HCT116 (cell line): Measurements from ENCODE around the gene CPEB1. TPM values are rescaled to one million over a fixed set of nuclear protein-coding genes. Genes with fewer than 3 reads are reported as not detected.

Experiments
- ATAC-seq: fragments of 200-7000 bp; cut with Tn5 transposase; 2 replicates; pipeline ENCODE4 v1.9.1; 2020; ENCODE audit warnings: mild to moderate bottlenecking, moderate library complexity
- BruUV-seq: library from RNA; stranded (reverse); fragments of 400-500 nt; replicated peaks from 2 replicates; lab custom pipeline; 2021; lab: Mats Ljungman, UMichigan
- CTCF ChIA-PET: fragments of 300-600 bp; sonication (Branson Sonifier 250); formaldehyde crosslinking; loops from one replicate; lab custom pipeline; 2021; ENCODE audit warnings: antibody characterized with exemption; lab: Charles Lee
- POLR2A ChIA-PET: fragments of 300-600, 350-600 bp; sonication (Branson Sonifier 250); formaldehyde crosslinking; loops from one replicate; lab custom pipeline; 2021; ENCODE audit warnings: antibody characterized with exemption; lab: Charles Lee
- RAD21 ChIA-PET, 2 experiments: fragments of 300-600 bp; sonication (Branson Sonifier 250); formaldehyde crosslinking; loops; one replicate each; lab custom pipeline; 2023; ENCODE audit warnings: low total read pairs in 2 of 2; ENCODE audit not compliant: uncharacterized antibody in 2 of 2, unreplicated experiment in 2 of 2, low non-redundant PET in 1 of 2; lab: Charles Lee
- DNase-seq: peaks from one replicate; pipeline ENCODE4 v3.0.0-alpha.2; 2010; ENCODE audit warnings: low read depth, low spot score
- H2AFZ ChIP-seq: fragments of 200-600 bp; shearing (Covaris generic), sonication (generic); 2 replicates; pipeline ENCODE4 v1.6.1; 2017; ENCODE audit warnings: low read depth, mixed run types, mixed read lengths, antibody characterized with exemption, low read length; ENCODE audit not compliant: poor library complexity, severe bottlenecking
- H3K27ac ChIP-seq: 2 replicates; pipeline ENCODE4 v1.5.1; 2012; ENCODE audit warnings: low read depth, low read length
- H3K27me3 ChIP-seq: fragments of 200-600 bp; sonication (generic); 2 replicates; pipeline ENCODE4 v1.6.1; 2016; ENCODE audit warnings: mixed run types, low read length, mixed read lengths; ENCODE audit not compliant: insufficient read depth
- H3K36me3 ChIP-seq, 2 experiments: fragments of 200-500 bp in 1 of 2; fragments of 200-600 bp in 1 of 2; sonication (Bioruptor generic) in 1 of 2; sonication (generic) in 1 of 2; 2 replicates each; pipeline versions ENCODE4 v1.5.1 to v1.6.1; 2014 to 2016; ENCODE audit warnings: low read length in 2 of 2, inconsistent platforms in 1 of 2, mixed read lengths in 1 of 2, mixed run types in 1 of 2; ENCODE audit not compliant: insufficient read depth in 2 of 2, control insufficient read depth in 1 of 2
- H3K4me1 ChIP-seq, 2 experiments: fragments of 200-600 bp in 1 of 2; sonication (generic) in 1 of 2; 2 replicates each; pipeline versions ENCODE4 v1.5.1 to v1.6.1; 2012 to 2017; ENCODE audit warnings: low read length in 2 of 2, inconsistent platforms in 1 of 2, mild to moderate bottlenecking in 1 of 2, mixed read lengths in 1 of 2, mixed run types in 1 of 2, moderate library complexity in 1 of 2; ENCODE audit not compliant: insufficient read depth in 2 of 2, control insufficient read depth in 1 of 2
- H3K4me2 ChIP-seq: fragments of 200-600 bp; sonication (generic); 2 replicates; pipeline ENCODE4 v1.6.1; 2017; ENCODE audit warnings: mixed run types, low read length, mixed read lengths
- H3K4me3 ChIP-seq, 2 experiments: fragments of 200-600 bp in 1 of 2; sonication (generic) in 1 of 2; replicated peaks in 1 of 2; 2 replicates each; pipeline ENCODE4 v1.5.1; 2011 to 2016; ENCODE audit warnings: low read length in 2 of 2, control low read depth in 1 of 2, low read depth in 1 of 2, mild to moderate bottlenecking in 1 of 2, mixed read lengths in 1 of 2, mixed run types in 1 of 2
- H3K79me2 ChIP-seq: fragments of 200-600 bp; sonication (generic); 2 replicates; pipeline ENCODE4 v1.6.1; 2017; ENCODE audit warnings: mild to moderate bottlenecking, mixed run types, low read length, moderate library complexity, mixed read lengths; ENCODE audit not compliant: insufficient read depth
- H3K9ac ChIP-seq: fragments of 200-600 bp; sonication (generic); 2 replicates; pipeline ENCODE4 v1.6.1; 2016; ENCODE audit warnings: low read length, mixed read lengths
- H3K9me2 ChIP-seq: fragments of 200-600 bp; sonication (generic), shearing (Covaris generic); 2 replicates; pipeline ENCODE4 v1.6.1; 2017; ENCODE audit warnings: mixed run types, mild to moderate bottlenecking, moderate library complexity; ENCODE audit not compliant: insufficient read depth
- H3K9me3 ChIP-seq, 2 experiments: fragments of 200-500 bp in 1 of 2; fragments of 200-600 bp in 1 of 2; sonication (Bioruptor generic) in 1 of 2; sonication (generic) in 1 of 2; 2 replicates each; pipeline ENCODE4 v1.6.1; 2014 to 2017; ENCODE audit warnings: low read length in 2 of 2, mixed read lengths in 2 of 2, inconsistent platforms in 1 of 2, low read depth in 1 of 2, mild to moderate bottlenecking in 1 of 2, mixed run types in 1 of 2, moderate library complexity in 1 of 2; ENCODE audit not compliant: control insufficient read depth in 1 of 2, insufficient read depth in 1 of 2
- H4K20me1 ChIP-seq: fragments of 200-600 bp; sonication (generic), shearing (Covaris generic); 2 replicates; pipeline ENCODE4 v1.6.1; 2017; ENCODE audit warnings: mixed run types, mild to moderate bottlenecking, moderate library complexity; ENCODE audit not compliant: insufficient read depth
- CBX3 ChIP-seq: IDR thresholded peaks from 2 replicates; pipeline ENCODE4 v1.6.1; 2012; ENCODE audit warnings: low read depth
- CEBPB ChIP-seq: IDR thresholded peaks from 2 replicates; pipeline ENCODE4 v1.6.1; 2012; ENCODE audit warnings: low read depth
- EGR1 ChIP-seq: IDR thresholded peaks from 2 replicates; pipeline ENCODE4 v1.6.1; 2012; ENCODE audit warnings: low read depth
- EZH2phosphoT487 ChIP-seq: fragments of 200-600 bp; IDR thresholded peaks from 2 replicates; pipeline ENCODE4 v1.6.1; 2018; ENCODE audit warnings: antibody characterized with exemption, borderline replicate concordance
- JUND ChIP-seq: IDR thresholded peaks from 2 replicates; pipeline ENCODE4 v1.6.1; 2012
- POLR2A ChIP-seq: IDR thresholded peaks from 2 replicates; pipeline ENCODE4 v1.7.0; 2011; ENCODE audit warnings: borderline replicate concordance; ENCODE audit not compliant: insufficient read depth, insufficient read length; ENCODE audit errors: extremely low read depth
- POLR2AphosphoS5 ChIP-seq: IDR thresholded peaks from 2 replicates; pipeline ENCODE4 v1.6.1; 2011; ENCODE audit warnings: mild to moderate bottlenecking, low read depth, low read length, moderate library complexity
- SIN3A ChIP-seq: IDR thresholded peaks from 2 replicates; pipeline ENCODE4 v1.6.1; 2012; ENCODE audit warnings: low read depth
- SP1 ChIP-seq: IDR thresholded peaks from 2 replicates; pipeline ENCODE4 v1.6.1; 2012; ENCODE audit warnings: low read depth
- SRF ChIP-seq: IDR thresholded peaks from 2 replicates; pipeline ENCODE4 v1.6.1; 2012; ENCODE audit warnings: low read depth
- TCF7L2 ChIP-seq: IDR thresholded peaks from 2 replicates; pipeline ENCODE4 v1.7.0; 2011; ENCODE audit warnings: borderline replicate concordance, inconsistent platforms; ENCODE audit not compliant: insufficient read depth, insufficient read length; ENCODE audit errors: extremely low read depth
- YY1 ChIP-seq: IDR thresholded peaks from 2 replicates; pipeline ENCODE4 v1.6.1; 2011; ENCODE audit warnings: low read length, low read depth, moderate library complexity, mild to moderate bottlenecking; ENCODE audit not compliant: insufficient replicate concordance; ENCODE audit errors: extremely low read depth
- ZFX ChIP-seq: fragments of 450-650 bp; IDR thresholded peaks from 2 replicates; pipeline ENCODE4 v1.6.1; 2017
- intact Hi-C: fragments of 100-400 bp; cut with micrococcal nuclease; formaldehyde crosslinking; loops from 2 replicates; pipeline ENCODE4 v1.10.0; 2022
- total RNA-seq: library from RNA; stranded (reverse); gene quantifications from one replicate; pipeline ENCODE4 v1.2.1, GENCODE V29; 2021; ENCODE audit not compliant: unreplicated experiment
- TF ChIP-seq, protein P1 (sequence below), 3 experiments: fragments of 200-600 bp in 1 of 3; sonication (generic) in 1 of 3; IDR thresholded peaks in 2 of 3; conservative IDR thresholded peaks in 1 of 3; 2 replicates each; pipeline ENCODE4 v1.5.1; 2012 to 2017; ENCODE audit warnings: low read depth in 2 of 3, low read length in 2 of 3, antibody characterized with exemption in 1 of 3, borderline replicate concordance in 1 of 3, control low read depth in 1 of 3, mild to moderate bottlenecking in 1 of 3, mixed read lengths in 1 of 3, mixed run types in 1 of 3, moderate library complexity in 1 of 3; ENCODE audit not compliant: insufficient read depth in 1 of 3
- TF ChIP-seq, protein P2 (sequence below): IDR thresholded peaks from 2 replicates; pipeline ENCODE4 v1.6.1; 2012; ENCODE audit warnings: low read depth

The CPEB1 gene
- total RNA-seq, 1 experiment from 2014 or later: not detected

DNA sequence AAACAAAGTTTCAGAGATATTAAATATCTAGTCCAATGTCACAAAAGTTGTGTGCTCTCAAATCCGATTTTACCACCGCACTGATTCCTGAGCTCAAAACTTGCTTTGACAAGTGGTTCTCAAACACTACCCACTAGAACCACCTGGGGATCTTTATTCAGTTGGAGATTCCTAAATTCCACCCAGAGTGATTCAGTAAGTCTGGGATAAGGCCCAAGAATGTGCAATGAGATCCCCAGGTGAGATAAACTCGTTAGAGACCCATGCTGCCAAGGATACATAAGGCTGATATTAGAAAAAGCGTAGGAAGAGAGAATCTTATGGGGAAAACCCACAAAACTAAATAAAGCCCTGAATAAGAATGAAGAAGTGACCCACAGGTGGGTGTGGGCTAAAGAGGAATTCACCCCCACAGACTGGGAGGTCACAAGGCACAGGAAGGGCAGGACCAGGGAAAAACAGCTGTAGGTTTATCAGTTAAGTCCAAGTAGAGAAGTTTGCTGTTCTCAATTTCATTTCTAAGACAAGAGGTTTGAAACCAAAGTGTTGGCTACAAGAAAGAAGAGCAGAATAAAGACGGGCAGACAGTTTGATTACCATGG, 95.4 kb downstream of the CPEB1 start (continued):
- TF ChIP-seq YY1: no peak
- TF ChIP-seq CBX3: no peak

DNA sequence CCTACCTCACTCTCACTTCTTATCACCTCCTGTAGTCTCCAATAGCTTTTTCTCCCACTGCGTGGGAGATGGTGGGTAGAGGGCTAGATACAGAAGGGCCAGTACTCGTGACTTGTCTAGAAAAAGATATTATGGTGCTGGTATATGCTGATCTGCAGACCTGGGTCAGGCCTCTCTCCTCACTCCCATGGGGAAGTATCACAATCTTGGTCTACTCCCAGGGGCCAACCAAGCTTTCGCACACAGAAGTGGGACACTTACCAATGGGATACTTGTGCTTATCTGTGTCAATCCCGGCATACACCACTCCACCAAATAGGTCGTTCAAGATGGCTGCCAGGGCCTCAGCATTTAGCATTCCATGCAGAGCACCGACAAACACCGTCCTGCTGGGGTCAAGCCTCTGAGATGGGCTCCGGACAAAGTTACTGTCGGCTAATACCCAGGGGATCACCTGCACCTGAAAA, 97.9 kb downstream of the CPEB1 start:
- no peaks in the 10 kb centered on the region for H3K79me2 ChIP-seq
- no peak overlapping the region for H3K9ac ChIP-seq
- no TSS peak for BruUV-seq
- H3K4me1 ChIP-seq: peaks cover 0 to 3% of the 10 kb centered on the region in 2 experiments; a peak in 1 of 4 replicates
- H3K36me3 ChIP-seq: no peaks in the 10 kb centered on the region
- no peak overlapping the region for H3K27ac ChIP-seq
- CTCF ChIA-PET: no interaction called here
- H3K27me3 ChIP-seq: peaks cover 16% of the 10 kb centered on the region; the same call in 1 of the 2 replicates
- POLR2A ChIA-PET: no interaction called here
- no peaks in the 10 kb centered on the region for H3K9me3 ChIP-seq
- H3K9me2 ChIP-seq: no peaks in the 10 kb centered on the region
- ATAC-seq: no peak
- no peaks in the 10 kb centered on the region for H4K20me1 ChIP-seq
- DNase-seq: no peak
- H3K4me2 ChIP-seq: no peak overlapping the region
- H2AFZ ChIP-seq: no peak overlapping the region
- intact Hi-C loops: no loop called here
- no peak for TF ChIP-seq JUND
- no peak for TF ChIP-seq CEBPB
- TF ChIP-seq EZH2phosphoT487: no peak
- TF ChIP-seq POLR2A: no peak
- no peak for TF ChIP-seq SIN3A
- TF ChIP-seq SP1: no peak
- no peak for TF ChIP-seq ZFX
- TF ChIP-seq TCF7L2: no peak
- TF ChIP-seq, protein P1, sequence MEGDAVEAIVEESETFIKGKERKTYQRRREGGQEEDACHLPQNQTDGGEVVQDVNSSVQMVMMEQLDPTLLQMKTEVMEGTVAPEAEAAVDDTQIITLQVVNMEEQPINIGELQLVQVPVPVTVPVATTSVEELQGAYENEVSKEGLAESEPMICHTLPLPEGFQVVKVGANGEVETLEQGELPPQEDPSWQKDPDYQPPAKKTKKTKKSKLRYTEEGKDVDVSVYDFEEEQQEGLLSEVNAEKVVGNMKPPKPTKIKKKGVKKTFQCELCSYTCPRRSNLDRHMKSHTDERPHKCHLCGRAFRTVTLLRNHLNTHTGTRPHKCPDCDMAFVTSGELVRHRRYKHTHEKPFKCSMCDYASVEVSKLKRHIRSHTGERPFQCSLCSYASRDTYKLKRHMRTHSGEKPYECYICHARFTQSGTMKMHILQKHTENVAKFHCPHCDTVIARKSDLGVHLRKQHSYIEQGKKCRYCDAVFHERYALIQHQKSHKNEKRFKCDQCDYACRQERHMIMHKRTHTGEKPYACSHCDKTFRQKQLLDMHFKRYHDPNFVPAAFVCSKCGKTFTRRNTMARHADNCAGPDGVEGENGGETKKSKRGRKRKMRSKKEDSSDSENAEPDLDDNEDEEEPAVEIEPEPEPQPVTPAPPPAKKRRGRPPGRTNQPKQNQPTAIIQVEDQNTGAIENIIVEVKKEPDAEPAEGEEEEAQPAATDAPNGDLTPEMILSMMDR (IDR thresholded peaks at IDR 0.05 in 2 of 3, conservative IDR thresholded peaks at IDR 0.05 in 1 of 3; ENCODE audit: borderline replicate concordance in 1 of 3, insufficient read depth in 1 of 3, low read depth in 2 of 3, low read length in 2 of 3): no peak
- TF ChIP-seq YY1: no peak
- TF ChIP-seq POLR2AphosphoS5: no peak
- no peak for TF ChIP-seq EGR1
- no peak for TF ChIP-seq SRF
- TF ChIP-seq, protein P2, sequence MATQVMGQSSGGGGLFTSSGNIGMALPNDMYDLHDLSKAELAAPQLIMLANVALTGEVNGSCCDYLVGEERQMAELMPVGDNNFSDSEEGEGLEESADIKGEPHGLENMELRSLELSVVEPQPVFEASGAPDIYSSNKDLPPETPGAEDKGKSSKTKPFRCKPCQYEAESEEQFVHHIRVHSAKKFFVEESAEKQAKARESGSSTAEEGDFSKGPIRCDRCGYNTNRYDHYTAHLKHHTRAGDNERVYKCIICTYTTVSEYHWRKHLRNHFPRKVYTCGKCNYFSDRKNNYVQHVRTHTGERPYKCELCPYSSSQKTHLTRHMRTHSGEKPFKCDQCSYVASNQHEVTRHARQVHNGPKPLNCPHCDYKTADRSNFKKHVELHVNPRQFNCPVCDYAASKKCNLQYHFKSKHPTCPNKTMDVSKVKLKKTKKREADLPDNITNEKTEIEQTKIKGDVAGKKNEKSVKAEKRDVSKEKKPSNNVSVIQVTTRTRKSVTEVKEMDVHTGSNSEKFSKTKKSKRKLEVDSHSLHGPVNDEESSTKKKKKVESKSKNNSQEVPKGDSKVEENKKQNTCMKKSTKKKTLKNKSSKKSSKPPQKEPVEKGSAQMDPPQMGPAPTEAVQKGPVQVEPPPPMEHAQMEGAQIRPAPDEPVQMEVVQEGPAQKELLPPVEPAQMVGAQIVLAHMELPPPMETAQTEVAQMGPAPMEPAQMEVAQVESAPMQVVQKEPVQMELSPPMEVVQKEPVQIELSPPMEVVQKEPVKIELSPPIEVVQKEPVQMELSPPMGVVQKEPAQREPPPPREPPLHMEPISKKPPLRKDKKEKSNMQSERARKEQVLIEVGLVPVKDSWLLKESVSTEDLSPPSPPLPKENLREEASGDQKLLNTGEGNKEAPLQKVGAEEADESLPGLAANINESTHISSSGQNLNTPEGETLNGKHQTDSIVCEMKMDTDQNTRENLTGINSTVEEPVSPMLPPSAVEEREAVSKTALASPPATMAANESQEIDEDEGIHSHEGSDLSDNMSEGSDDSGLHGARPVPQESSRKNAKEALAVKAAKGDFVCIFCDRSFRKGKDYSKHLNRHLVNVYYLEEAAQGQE: no peak
- RAD21 ChIA-PET: no interaction called here
- no peak overlapping the region for H3K4me3 ChIP-seq
